ENCODE results near the gene PMIS2.

PMIS2 gene

DNA sequence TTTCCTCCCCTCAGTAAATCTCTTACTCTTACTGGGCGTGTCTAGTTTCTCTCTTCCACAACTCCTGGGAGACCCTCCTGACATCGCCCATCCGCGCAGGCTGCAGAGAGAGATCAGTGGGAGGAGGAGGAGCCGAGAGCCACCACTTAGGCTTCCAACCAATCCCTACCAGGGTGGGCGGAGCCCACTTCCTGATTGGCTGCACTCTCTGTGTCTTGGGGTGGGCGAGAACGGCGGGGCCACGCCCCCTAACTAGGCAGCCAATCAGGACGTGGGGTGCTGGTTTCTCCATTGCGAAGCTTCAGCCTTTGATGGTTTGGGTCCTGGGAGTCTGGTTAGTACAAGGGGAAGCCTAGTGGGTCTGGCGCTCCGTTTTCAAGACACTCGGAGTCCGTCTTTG is at the start of gene PMIS2:
Gene PMIS2, plus strand, starts transcription at position 326 of the 400 bp plus-strand sequence. CDS start 87 bp downstream, outside the sequence.
- Histone ChIP-seq H3K36me3 (replicated peaks) (no peaks in the 10 kb centered on the region), H3K27me3 (replicated peaks) (no peaks in the 10 kb centered on the region), H3K27ac (no peak within 1 kb of the TSS), H3K4me3 (ENCODE audit: low read depth, low read length) (no peak within 1 kb of the TSS)
- DNase-seq, result no peak
- in situ Hi-C loops (cut with HindIII; ENCODE audit: low pct_ligation_motif_present, low sequenced_read_pairs), result no loop called here
- TF ChIP-seq, protein P1, sequence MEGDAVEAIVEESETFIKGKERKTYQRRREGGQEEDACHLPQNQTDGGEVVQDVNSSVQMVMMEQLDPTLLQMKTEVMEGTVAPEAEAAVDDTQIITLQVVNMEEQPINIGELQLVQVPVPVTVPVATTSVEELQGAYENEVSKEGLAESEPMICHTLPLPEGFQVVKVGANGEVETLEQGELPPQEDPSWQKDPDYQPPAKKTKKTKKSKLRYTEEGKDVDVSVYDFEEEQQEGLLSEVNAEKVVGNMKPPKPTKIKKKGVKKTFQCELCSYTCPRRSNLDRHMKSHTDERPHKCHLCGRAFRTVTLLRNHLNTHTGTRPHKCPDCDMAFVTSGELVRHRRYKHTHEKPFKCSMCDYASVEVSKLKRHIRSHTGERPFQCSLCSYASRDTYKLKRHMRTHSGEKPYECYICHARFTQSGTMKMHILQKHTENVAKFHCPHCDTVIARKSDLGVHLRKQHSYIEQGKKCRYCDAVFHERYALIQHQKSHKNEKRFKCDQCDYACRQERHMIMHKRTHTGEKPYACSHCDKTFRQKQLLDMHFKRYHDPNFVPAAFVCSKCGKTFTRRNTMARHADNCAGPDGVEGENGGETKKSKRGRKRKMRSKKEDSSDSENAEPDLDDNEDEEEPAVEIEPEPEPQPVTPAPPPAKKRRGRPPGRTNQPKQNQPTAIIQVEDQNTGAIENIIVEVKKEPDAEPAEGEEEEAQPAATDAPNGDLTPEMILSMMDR (IDR thresholded peaks at IDR 0.05; ENCODE audit: low read depth, low read length, missing control alignments), result no peak

DNA sequence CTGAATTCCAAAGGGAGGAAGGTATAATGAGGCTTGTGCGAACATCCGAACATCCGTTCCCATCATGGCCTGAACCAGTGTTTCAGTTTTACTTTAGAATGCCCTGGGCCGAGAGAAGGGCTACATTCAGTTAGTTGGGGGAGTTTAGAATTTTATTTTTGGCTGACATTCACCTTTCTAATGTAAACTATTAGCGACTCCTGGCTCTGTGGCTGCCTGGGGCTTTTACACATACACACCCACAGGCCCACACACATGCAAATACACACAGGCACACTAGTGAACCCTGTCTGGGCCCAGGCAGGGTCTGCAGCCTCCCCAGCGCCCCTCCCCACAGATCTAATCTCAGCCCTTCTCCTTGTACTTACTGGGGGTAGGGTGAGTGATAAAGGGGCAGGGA is 46.7 kb upstream of the PMIS2 start:
- H3K27me3 ChIP-seq (replicated peaks), result peaks cover 1% of the 10 kb centered on the region
- H3K4me3 ChIP-seq (ENCODE audit: low read depth, low read length), result no peak overlapping the region
- in situ Hi-C loops (cut with HindIII; ENCODE audit: low pct_ligation_motif_present, low sequenced_read_pairs), result no loop called here
- no peak for DNase-seq
- H3K36me3 ChIP-seq (replicated peaks), result no peaks in the 10 kb centered on the region
- TF ChIP-seq, protein P1 (IDR thresholded peaks at IDR 0.05; ENCODE audit: low read depth, low read length, missing control alignments), result no peak
- H3K27ac ChIP-seq, result no peak overlapping the region

DNA sequence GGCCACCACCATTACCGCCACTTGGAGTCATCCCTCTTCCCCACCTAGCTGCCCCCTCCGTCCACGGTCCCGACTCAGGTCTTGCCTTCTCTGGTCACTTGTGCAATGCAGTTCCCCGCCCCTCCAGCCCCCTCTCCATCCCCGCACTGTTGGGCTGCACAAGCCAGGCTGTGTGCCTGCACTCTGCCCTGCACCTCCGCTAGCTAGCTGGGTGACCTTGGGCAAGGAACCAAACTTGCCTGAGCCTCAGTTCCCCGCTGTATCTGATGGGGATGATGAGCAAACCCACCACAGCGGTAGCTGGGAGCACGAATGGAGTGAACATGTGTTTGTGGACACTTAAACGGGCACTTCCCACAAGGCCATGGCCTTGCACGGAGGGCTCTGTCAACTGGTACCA is 46.1 kb upstream of the PMIS2 start:
- Histone ChIP-seq H3K36me3 (replicated peaks) (no peaks in the 10 kb centered on the region), H3K27me3 (replicated peaks) (no peaks in the 10 kb centered on the region), H3K4me3 (ENCODE audit: low read depth, low read length) (no peak overlapping the region), H3K27ac (no peak overlapping the region)
- in situ Hi-C loops (cut with HindIII; ENCODE audit: low pct_ligation_motif_present, low sequenced_read_pairs), result no loop called here
- TF ChIP-seq, protein P1 (IDR thresholded peaks at IDR 0.05; ENCODE audit: low read depth, low read length, missing control alignments), result no peak
- no peak for DNase-seq

DNA sequence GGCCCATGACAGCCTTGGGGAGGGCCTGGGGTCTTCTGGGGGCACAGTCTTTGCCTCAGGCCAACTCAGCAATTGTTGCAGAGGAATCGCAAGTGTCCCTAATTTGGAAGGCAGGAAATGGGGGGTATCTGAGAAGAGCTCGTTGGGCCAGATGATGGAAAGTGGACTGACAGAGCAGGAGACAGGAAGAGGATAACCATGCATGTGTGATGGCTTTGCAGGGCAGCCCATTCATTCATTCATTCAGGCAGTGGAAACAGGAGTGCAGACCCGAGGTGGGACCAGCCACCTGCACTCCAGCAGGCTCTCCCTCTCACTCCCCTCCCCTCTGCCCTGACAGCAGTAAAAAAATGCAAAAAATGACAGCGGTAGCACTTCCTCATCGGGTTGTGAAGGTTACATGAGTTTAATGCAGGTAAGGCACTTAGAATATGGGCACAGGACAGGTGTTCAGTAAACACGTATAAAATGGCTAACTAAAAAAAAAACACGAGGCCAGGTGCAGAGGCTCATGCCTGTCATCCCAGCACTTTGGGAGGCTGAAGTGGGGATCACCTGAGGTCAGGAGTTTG is 45.5 kb upstream of the PMIS2 start:
- no peak for DNase-seq
- TF ChIP-seq, protein P1 (IDR thresholded peaks at IDR 0.05; ENCODE audit: low read depth, low read length, missing control alignments), result no peak
- in situ Hi-C loops (cut with HindIII; ENCODE audit: low pct_ligation_motif_present, low sequenced_read_pairs), result no loop called here
- H3K4me3 ChIP-seq (ENCODE audit: low read depth, low read length), result no peak overlapping the region
- H3K27ac ChIP-seq, result no peak overlapping the region
- H3K36me3 ChIP-seq (replicated peaks), result no peaks in the 10 kb centered on the region
- no peaks in the 10 kb centered on the region for H3K27me3 ChIP-seq (replicated peaks)

DNA sequence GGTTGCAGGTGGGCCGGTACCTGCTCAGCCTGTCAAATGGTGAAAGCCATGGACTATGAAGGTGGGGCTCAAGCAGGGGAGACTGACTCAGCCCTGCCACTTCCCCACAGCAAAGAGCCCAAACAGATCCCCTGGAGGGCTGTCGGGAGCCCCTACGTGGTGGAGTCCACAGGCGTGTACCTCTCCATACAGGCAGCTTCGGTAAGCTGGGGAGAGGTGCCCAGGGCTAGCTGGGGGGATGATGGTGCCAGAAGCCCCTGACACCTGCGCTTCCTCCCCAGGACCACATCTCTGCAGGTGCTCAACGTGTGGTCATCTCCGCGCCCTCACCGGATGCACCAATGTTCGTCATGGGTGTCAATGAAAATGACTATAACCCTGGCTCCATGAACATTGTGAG is 43.8 kb upstream of the PMIS2 start:
- DNase-seq, result no peak
- H3K4me3 ChIP-seq (ENCODE audit: low read depth, low read length), result no peak overlapping the region
- TF ChIP-seq, protein P1 (IDR thresholded peaks at IDR 0.05; ENCODE audit: low read depth, low read length, missing control alignments), result no peak
- in situ Hi-C loops (cut with HindIII; ENCODE audit: low pct_ligation_motif_present, low sequenced_read_pairs), result no loop called here
- no peaks in the 10 kb centered on the region for H3K27me3 ChIP-seq (replicated peaks)
- no peak overlapping the region for H3K27ac ChIP-seq
- no peaks in the 10 kb centered on the region for H3K36me3 ChIP-seq (replicated peaks)
